Measurements from ENCODE around the gene ATCAY. TPM values are rescaled to one million over a fixed set of nuclear protein-coding genes. Genes with fewer than 3 reads are reported as not detected.
"Not testable (repeated sequence)": the region's sequence is repeated elsewhere in the genome, so short reads cannot be mapped to it uniquely, and the experiment has no call there.

ATCAY gene
- total RNA-seq, 1 experiment from 2014 or later: not detected

DNA sequence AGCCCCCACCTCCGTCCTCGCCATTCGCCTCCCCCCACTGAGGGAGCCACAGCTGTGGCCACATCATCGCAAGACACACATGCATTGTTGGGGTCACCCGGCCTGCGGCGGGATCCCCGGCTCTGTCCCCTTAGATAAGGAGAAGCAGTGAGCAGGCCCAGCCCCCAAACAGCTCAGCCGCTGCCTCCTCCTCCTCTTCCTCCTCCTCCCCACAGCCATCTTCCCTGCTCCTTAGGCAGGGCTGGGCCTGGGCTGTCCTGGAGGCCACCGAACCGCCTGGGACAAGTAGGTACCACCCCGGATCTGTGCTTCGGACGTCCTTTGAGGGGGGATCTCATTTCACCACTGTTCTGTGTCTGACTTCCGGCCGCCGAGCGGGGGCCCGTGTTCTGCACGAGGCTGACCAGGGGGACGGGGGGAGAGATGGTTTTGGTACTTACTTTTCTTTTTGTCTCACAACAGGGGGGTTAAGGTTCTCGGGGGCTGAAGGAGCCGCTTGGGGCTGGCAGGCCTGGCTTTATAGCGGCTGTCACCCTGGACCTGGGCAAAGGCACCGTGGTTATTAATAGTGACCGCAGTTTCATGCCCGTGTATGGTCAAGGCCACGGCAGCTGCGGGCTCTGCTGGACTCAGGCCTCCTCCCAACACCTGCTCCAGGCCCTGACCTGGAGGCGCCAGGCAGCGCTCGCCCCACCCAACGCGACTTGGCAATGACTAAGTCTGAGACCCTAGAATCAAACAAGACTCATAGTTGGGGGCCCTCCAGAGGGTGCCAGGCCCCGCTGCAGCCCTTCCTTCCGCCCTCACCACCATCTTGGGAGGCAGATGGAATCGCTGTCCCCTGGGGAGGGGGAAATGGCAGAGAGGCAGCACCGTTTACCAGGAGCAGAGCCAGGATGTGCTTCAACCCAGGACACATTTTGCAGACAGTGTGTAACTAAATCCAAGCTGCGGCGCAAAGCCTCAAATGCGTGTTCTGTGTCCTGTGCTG, 70.7 kb downstream of the ATCAY start:
- H3K27me3 ChIP-seq (ENCODE audit: low read length): no peaks in the 10 kb centered on the region
- ChIA-PET CTCF (interaction anchor here (0.5 kb wide), 1 partner anchor 37 kb away, joined by 8 read pairs; no protein-coding TSS in a partner anchor), POLR2A (ENCODE audit: unreplicated experiment) (no interaction called here)
- DNase-seq (no peak), ATAC-seq (no peak)
- no peak overlapping the region for H3K9ac ChIP-seq (ENCODE audit: low read length)
- H3K4me2 ChIP-seq (ENCODE audit: low read length): no peak overlapping the region
- H3K36me3 ChIP-seq (ENCODE audit: low read depth, low read length): no peaks in the 10 kb centered on the region
- H3K79me2 ChIP-seq (ENCODE audit: low read length): no peaks in the 10 kb centered on the region
- BruUV-seq (replicated peaks): no TSS peak
- H3K4me1 ChIP-seq (ENCODE audit: insufficient read depth, low read length): no peaks in the 10 kb centered on the region
- H3F3A ChIP-seq (ENCODE audit: low read length, unreplicated experiment): no peaks in the 10 kb centered on the region
- H2AFZ ChIP-seq (ENCODE audit: low read length): no peak overlapping the region
- H4K20me1 ChIP-seq (ENCODE audit: low read length): no peaks in the 10 kb centered on the region
- H3K27ac ChIP-seq (ENCODE audit: low read length): no peak overlapping the region
- TF ChIP-seq CTCF (conservative IDR thresholded peaks at IDR 0.05; ENCODE audit: low read depth, low read length) (no peak), EZH2phosphoT487 (IDR thresholded peaks at IDR 0.05; ENCODE audit: borderline replicate concordance, low read length) (no peak), EZH2 (IDR thresholded peaks at IDR 0.05; ENCODE audit: low read length, unreplicated experiment) (no peak)
- no peaks in the 10 kb centered on the region for H3K9me2 ChIP-seq (replicated peaks; ENCODE audit: low read length)
- intact Hi-C loops (cut with micrococcal nuclease): no loop called here
- H3K9me3 ChIP-seq (ENCODE audit: low read length): no peaks in the 10 kb centered on the region
- no peak overlapping the region for H3K4me3 ChIP-seq (ENCODE audit: low read length)

DNA sequence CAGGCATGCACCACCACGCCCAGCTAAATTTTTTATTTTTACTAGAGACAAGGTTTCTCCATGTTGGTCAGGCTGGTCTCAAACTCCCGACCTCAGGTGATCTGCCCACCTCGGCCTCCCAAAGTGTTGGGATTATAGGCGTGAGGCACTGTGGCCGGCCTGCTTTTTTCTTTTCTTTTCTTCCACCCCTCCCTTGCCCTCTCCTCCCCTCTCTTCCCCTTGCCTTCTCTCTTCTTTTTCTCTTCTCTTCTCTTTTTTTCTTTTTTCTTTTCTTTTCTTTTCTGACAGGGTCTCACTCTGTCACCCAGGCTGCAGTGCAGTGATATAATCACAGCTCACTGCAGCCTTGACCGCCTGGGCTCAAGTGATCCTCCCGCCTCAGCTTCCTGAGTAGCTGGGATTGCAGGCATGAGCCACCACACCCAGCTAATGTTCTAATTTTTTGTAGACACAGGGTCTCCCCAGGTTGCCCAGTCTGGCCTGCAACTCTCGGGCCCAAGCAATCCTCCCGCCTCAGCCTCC, 72.3 kb downstream of the ATCAY start:
- H3K9ac ChIP-seq (ENCODE audit: low read length); H3K36me3 ChIP-seq (ENCODE audit: low read depth, low read length); ATAC-seq; H3K4me2 ChIP-seq (ENCODE audit: low read length); H3K79me2 ChIP-seq (ENCODE audit: low read length); H3K27me3 ChIP-seq (ENCODE audit: low read length); H3K4me3 ChIP-seq (ENCODE audit: low read length); H3K9me2 ChIP-seq (replicated peaks; ENCODE audit: low read length); H4K20me1 ChIP-seq (ENCODE audit: low read length); BruUV-seq (replicated peaks); DNase-seq; H3F3A ChIP-seq (ENCODE audit: low read length, unreplicated experiment); H2AFZ ChIP-seq (ENCODE audit: low read length); H3K27ac ChIP-seq (ENCODE audit: low read length); intact Hi-C loops (cut with micrococcal nuclease); H3K9me3 ChIP-seq (ENCODE audit: low read length); H3K4me1 ChIP-seq (ENCODE audit: insufficient read depth, low read length); POLR2A ChIA-PET (ENCODE audit: unreplicated experiment); CTCF ChIA-PET: not testable (repeated sequence)

DNA sequence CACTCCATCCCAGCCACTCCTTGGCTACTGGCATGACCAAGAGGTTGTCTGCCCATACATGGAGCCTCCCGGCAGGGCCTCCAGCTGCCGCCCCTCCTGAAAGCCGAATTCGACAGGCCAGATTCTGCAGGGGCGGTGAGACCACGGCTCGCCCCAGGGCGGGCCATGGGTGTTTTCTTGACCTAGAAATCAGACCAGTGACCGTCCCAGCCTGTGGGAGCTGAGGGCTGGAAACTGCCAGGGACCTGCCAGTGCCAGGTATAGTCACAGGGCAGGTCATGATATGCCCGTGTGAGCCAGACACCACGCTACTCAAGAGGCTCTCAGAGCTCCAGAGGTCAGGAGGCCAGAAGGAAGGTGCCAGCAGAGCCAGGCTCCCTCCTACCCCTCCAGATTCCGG, 73.6 kb downstream of the ATCAY start:
- BruUV-seq (replicated peaks): no TSS peak
- Histone ChIP-seq H3K4me2 (ENCODE audit: low read length) (no peak overlapping the region), H3K27ac (ENCODE audit: low read length) (no peak overlapping the region), H2AFZ (ENCODE audit: low read length) (no peak overlapping the region), H3K36me3 (ENCODE audit: low read depth, low read length) (no peaks in the 10 kb centered on the region), H3K79me2 (ENCODE audit: low read length) (no peaks in the 10 kb centered on the region), H3F3A (ENCODE audit: low read length, unreplicated experiment) (no peaks in the 10 kb centered on the region), H3K9ac (ENCODE audit: low read length) (no peak overlapping the region), H3K4me3 (ENCODE audit: low read length) (no peak overlapping the region), H4K20me1 (ENCODE audit: low read length) (no peaks in the 10 kb centered on the region), H3K9me3 (ENCODE audit: low read length) (no peaks in the 10 kb centered on the region), H3K9me2 (replicated peaks; ENCODE audit: low read length) (no peaks in the 10 kb centered on the region), H3K4me1 (ENCODE audit: insufficient read depth, low read length) (no peaks in the 10 kb centered on the region), H3K27me3 (ENCODE audit: low read length) (no peaks in the 10 kb centered on the region)
- POLR2A ChIA-PET (ENCODE audit: unreplicated experiment): no interaction called here
- DNase-seq: no peak
- ATAC-seq: no peak
- TF ChIP-seq CTCF (conservative IDR thresholded peaks at IDR 0.05; ENCODE audit: low read depth, low read length) (no peak), EZH2 (IDR thresholded peaks at IDR 0.05; ENCODE audit: low read length, unreplicated experiment) (no peak), EZH2phosphoT487 (IDR thresholded peaks at IDR 0.05; ENCODE audit: borderline replicate concordance, low read length) (no peak)
- intact Hi-C loops (cut with micrococcal nuclease): no loop called here
- CTCF ChIA-PET: no interaction called here

- POLR2A ChIA-PET (ENCODE audit: unreplicated experiment); H3K36me3 ChIP-seq (ENCODE audit: low read depth, low read length); ATAC-seq; DNase-seq; H3K79me2 ChIP-seq (ENCODE audit: low read length); H3K4me1 ChIP-seq (ENCODE audit: insufficient read depth, low read length); H3K9ac ChIP-seq (ENCODE audit: low read length); CTCF ChIA-PET; H2AFZ ChIP-seq (ENCODE audit: low read length); H3F3A ChIP-seq (ENCODE audit: low read length, unreplicated experiment); H3K9me2 ChIP-seq (replicated peaks; ENCODE audit: low read length); intact Hi-C loops (cut with micrococcal nuclease); H4K20me1 ChIP-seq (ENCODE audit: low read length); H3K4me3 ChIP-seq (ENCODE audit: low read length); H3K4me2 ChIP-seq (ENCODE audit: low read length); BruUV-seq (replicated peaks); H3K9me3 ChIP-seq (ENCODE audit: low read length); H3K27ac ChIP-seq (ENCODE audit: low read length); H3K27me3 ChIP-seq (ENCODE audit: low read length): not testable (repeated sequence)
Observed at GRCh38 chr19:3955276-3955675, 74.8 kb downstream of the ATCAY start.
